Measurements from ENCODE around the gene C1orf52.
A peak's percentile ranks its signal among the peaks of the same experiment; 100 is the strongest.

The C1orf52 gene

DNA sequence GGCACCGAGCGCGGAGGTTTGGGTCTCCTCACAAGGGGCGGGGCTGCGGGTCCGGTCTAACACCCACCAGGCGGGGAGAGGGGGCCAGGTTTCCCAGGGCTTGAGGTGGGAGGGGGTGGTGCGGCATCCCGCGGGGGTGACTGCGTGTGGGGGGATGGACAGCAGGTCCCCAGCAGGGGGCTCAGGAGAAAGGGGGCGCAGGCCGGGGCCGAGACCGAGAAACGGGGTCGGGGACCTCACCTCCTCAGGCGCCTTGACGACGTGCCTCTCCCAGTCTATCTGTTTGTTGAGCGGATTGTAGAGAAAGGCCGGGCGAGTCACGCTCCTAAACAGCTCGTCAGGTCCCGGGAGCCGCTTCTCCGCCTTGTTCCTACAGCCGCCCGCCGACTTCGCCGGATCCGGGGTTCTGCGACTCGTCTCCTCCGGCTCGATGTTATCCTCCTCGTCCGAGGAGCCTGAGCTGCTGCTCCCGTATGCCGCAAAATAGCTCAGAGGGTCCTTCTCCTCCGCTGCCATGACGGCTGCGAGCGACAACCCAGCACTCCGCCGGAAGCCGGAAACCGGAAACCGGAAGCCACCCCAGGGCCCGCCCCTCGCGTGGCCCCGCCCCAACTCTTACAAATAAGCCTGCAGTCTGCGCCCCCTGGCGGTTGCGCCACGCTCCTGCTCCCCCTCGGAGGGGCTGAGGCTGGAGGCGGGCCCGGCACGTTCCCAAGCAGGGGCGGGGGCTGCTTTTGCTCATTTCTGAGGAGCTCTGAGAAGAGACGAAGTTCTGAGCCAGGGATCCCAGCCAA, at the start of gene C1orf52:
Gene C1orf52 (minus strand): TSS at position 545 of the 794 bp plus-strand sequence. CDS start 29 bp downstream, at position 516.
- DNase-seq = peak; percentile 95 to 99

DNA sequence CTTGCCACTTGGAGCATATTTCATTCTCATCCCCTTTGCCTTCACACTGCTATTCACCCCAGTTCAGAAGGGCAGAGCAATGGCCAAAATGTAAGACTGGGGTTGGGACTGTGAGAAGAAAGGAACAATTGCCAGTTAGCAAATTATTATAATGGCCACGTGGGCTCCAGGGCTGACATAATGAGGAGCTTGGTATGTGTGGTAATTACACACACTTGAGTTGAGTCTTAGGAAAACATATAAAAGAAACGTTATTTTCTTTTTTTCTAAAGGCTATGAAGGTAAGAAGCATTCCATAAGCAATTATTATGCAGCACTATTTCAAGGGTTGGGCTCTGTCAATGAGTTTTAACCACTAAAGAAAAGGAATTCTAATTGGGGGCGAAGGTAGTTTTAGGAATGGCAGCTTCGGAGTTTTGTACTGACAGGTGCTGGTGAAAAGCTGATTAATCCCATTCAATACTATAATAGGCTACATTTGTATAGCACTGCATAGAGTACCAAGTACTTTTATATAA, 49.4 kb upstream of the C1orf52 start:
- no peak for DNase-seq

DNA sequence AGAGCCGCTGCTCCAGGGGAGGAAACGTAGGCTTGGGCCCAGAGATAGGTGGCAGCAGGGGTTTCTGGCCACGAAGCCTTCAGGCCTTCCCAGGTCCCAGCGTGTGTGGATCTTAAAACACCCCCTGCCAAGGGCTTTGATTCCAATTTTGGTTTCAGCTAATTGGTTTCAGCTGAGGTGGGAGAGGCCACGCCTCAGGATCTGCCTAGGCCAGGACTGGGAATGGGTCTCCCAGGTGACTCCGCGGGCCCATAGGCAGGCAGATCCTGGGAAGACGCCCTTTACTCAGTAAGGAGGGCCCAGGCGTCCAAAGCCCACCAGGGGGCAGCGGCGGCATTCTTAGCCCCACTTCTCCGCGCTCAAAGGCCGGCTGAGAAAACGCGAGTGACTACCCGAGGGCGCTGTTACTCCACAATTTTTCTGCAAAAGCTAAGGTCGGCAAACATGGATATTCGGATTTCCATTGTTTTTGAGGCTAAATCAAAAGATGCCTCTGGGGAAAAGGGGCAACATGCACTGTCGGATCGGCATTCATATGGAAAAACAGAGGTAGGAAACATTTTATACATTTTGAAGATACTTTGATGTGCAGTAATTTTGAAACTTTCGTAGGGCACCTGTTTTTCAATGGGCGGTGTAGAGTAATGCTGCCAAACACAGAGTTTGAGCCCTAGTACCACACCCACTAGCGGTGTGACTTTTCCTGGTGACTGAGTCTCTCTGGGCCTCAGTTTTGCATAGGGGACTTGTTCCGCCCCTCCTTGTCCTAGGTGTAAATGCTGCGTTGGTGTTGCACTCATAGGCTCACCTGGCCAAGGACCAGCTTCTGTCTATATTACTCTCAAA, 48.7 kb upstream of the C1orf52 start:
- DNase-seq = peak; percentile 42 to 63

DNA sequence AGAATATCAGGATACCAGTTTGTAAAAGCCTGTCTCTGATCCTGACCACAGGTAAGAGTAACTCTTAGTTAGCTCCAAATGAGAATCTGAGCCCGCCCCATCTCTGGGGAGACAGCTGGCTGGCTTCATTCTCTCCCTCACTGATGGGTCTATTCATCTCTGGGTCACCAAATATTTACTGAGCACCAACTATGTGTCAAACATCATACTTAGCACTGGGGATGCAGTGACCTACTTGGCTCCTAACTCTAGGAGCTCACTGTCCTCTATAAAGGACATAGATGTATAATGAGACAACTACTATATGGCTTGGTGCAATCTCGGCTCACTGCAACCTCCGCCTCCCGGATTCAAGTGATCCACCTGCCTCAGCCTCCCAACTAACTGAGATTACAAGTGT, 46.8 kb upstream of the C1orf52 start:
- no peak for DNase-seq

DNA sequence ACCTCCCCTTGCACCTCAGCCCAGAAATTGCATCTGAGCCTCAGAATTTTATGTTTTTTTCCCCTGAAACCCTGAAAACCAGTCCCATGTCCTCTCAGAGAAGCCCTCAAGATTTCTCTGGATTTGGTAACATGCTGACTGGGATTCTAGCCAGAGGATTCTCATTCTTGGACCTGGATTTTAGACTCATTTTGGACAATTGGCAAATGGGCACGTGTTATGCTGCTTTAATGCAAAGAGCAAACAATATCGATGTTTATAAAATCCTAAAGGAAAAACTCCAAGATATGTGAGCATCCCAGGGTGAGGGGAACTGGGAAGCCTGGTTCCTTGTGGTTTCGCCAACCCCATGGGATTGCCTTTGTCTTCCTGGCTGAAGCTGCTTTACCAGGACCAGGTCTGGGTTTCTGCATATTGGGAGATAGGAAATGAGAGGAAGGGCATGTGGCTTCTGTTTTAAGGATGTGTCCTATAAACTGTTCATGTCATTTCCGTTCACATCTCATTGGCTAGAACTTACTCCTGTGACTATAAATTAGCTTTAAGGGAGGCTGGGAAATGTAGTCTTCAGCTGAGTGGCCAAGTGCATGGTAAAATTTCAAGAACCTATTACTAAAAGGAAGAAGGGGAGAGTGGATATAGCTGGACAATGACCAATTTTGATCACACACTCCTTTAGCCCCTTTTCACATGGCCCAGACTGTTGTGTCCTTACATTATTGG, 44.1 kb upstream of the C1orf52 start:
- DNase-seq = no peak

DNA sequence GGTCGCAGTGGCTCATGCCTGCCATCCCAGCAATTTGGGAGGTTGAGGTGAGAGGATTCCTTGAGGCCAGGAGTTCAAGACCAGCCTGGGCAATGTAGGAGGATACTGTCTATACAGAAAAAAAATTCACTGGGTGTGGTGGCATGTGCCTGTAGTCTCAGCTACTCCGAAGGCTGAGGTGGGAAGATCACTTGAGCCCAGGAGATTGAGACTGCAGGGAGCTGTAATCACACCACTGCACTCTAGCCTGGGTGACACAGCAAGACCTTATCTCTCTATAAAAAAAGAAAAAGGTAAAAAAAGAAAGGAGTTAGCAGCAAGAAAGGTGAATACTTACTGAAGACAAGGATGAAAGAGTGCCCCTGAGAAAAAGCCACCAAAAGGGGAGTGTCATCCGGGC, 40.7 kb upstream of the C1orf52 start:
- DNase-seq = no peak

DNA sequence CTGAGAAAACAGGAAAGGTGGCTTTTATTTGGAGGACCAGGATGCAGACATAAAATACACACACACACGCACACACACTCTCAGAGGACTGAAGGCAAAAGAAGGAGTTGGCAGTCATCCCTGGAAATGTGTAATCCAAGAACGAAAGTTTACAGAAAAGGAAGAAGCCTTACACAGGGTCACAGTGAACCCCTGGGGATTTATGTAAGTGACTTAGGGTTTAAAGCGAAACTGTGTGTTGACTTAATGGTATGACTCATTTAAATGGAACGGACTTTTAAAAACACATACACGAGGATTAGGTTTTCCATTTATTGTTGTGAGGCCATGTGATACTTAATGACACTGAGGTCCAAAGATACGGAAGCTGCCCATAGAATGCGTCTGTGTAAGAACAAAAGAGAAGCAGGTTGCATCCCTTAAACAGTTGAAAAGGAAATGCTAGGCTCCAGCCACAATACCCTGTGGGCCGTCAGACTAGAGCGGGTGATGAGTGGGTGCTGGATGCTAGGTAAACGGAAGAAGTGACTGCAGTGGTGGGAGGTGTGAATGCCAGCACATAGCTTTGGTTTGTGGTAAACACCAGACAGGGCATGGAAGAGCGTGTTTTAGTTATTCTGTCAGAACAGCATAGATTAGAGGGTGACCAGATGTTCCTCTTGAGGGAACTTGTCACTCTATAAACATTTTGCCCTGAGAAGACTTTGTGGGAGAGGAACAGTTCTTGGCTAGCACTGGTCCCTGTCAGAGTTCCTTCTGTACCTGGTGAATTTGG, 38.6 kb upstream of the C1orf52 start:
- DNase-seq = peak; percentile 44 to 81

DNA sequence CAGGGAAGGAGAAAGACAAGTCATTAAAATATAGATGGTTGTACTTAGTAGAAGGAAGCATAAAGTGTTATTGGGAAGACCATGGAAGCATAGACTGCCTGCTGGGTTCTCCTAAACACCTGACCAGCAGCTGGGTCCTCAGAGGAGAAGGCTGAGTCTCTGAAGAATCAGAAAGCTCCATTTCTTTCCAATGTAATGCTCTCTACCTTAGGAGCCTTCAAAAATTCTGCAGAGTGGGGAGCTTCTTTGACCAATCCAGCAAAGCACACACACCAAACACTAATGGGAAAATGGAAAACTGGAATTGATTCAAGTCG, 38.0 kb upstream of the C1orf52 start:
- no peak for DNase-seq

DNA sequence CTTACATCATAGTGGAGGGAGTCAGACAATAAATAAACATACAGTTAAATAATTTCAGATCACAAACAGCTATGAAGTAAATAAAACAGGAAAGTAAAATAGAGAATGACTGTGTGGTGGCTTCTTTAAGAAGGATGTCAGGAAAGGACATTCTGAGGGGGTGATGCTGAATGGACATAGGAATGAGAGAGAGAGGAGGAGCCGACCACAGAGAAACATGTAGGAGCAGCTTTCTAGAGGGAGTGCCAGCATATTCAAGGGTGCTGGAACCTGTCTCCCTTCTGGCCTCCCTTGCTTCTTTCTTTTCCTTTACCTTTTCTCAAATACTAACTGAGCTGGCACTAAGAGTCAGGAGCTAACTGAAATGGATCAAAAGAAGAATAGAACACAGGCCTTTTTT, 37.5 kb upstream of the C1orf52 start:
- no peak for DNase-seq

DNA sequence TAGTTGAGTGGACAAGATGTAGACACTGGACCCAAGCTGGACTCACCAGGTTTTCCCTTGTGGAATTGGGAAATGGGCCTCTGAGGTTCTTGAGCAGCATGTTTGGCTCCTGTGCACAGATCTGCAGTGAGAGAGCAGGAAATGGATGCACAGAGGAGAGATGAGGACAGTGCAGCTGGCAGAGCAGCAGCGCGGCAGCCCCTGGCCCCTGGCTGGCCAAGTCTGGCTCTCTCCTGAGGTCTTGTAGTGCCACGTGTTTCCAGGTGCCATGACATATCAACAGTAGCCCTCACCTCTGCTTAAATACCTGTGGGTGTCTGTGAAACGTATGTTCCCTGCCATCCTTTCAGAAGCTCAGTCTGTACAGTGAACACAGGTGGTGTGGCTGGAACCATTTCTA, 36.2 kb upstream of the C1orf52 start:
- DNase-seq = no peak

DNA sequence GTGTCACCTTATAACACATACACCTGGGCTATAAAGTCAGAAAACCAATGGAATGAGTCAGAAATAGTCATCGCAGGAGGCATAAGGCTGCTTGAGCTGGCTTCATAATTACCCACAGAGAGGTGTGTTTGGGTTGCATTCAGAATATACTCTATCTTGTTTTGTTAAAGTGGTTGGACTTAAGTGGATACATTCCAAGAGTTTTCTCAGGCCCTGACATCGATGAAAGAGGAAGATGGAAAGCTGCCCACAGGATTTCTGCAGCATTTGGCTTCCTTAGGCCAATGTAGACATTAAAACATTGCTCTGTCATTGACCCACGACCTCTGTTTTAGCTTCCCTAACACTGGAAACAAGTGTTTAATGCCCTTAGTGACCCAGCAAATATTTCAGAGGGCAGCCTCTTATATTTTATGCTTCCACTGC, 35.6 kb upstream of the C1orf52 start:
- DNase-seq = no peak

DNA sequence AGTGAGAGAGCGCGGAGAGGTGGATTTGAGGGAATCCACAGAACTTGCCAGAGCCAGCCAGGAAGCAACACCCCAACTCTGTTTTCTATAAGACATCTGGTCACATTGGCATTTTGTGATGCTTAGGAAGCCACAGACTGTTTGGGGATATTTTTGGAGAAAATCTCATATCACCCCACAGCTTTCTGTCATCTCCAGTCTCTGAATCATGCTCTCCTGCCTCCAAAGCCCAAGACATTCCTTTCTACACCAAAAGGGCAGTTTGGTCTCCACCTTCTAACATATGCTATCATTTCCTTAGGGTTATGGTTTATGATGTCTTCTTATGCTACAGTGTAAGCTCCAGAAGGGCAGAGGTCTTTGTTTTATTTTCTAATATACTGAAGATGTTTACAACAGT, 31.4 kb upstream of the C1orf52 start:
- no peak for DNase-seq

DNA sequence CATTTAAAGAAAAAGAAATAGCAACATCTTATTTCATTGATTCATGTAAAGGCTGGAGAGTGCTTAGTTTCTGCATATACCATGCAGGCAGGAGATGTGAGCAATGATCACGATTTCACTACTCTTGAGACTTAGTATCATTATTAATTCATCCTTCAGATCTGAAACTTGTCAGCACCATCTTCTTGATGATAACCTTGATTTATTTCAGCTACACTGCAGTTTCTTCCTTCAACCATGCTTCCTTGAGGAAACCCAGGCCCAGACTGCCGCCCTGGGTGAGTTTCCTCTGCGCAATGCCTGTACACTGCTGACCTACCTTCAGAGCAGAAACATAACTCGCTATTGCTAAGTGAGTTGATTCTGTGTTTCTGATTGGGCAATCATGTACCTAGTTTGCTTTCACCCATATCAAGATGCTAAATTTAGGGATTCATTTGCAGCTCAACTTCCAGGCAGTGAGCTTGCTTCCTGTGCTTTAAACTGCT, 30.4 kb upstream of the C1orf52 start:
- no peak for DNase-seq

DNA sequence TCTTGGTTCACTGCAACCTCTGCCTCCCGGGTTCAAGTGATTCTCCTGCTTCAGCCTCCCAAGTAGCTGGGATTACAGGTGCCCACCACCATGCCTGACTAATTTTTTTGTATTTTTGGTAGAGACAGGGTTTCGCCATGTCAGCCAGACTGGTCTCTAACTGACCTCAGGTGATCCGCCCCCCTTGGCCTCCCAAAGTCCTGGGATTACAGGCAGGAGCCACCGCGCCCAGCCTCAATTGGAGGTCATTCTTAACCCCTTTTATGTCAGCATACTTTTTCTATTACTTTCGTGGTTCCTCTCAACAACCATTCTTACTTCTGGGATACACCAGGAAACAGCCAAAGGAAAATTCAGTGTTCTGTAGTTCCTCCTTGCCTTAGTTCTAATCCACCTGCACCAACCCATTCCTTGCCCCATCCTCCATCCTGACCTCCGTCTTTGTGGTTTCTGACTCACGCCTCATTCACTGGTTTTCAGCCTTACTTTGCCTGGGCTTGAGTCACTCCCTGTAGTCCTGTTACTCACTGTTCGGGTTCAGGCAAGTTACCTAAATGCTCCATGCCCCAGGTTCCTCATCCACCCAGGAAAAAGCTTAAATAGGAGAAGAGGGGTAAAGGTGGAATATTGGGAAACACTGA, 29.9 kb upstream of the C1orf52 start:
- no peak for DNase-seq

DNA sequence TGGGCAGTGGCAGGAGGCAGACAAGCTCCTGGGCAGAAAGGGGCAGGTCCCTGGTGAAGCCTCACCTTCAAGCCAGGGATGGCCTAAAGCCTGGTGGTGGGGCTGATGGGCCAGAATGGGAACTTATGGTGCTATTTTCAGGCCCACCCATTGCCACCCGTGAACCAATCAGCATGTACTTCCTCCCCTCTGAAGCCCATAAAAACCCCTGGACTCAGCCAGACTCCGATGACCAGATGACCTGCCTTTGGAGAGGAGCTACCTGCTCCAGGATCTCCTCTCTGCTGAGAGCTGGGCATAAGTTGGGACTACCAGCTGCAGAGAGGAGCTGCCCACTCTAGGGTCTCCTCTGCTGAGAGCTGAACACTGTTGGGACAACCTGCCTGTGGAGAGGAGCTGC, 24.7 kb upstream of the C1orf52 start:
- DNase-seq = no peak

DNA sequence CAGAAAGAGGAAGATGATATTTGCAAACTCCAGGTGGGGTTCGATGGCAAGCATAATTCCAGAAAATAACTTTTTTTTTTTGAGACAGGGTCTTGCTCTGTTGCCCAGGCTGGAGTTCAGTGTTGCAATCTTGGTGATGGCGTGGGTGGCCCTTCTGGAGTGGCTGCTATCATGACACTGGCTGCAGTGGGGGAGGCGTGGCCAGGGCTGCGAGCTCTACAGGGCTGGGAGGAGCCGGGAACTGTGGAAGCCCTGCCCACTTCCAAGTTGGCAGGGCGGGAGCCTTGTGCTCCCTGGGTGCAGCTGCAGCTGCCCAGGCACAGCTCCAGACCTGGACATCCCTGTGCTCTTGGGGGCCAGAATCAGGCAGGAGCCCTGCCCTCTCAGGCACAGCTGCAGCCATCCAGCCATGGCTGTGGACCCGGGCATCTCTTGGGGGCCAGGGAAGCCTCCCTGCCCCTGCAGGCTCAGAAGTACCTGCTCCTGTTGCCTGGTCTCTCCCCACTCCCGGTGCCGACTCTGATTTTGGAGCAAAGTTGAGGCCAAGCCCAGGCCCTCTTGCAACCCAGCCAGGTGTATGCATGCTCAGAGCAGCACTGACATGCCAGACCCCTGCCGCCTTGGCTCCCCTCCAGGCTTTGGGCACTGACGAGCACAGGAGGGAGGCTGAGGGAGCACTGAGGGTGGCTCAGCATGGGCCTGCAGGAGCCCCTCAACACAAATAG, 24.2 kb upstream of the C1orf52 start:
- no peak for DNase-seq

DNA sequence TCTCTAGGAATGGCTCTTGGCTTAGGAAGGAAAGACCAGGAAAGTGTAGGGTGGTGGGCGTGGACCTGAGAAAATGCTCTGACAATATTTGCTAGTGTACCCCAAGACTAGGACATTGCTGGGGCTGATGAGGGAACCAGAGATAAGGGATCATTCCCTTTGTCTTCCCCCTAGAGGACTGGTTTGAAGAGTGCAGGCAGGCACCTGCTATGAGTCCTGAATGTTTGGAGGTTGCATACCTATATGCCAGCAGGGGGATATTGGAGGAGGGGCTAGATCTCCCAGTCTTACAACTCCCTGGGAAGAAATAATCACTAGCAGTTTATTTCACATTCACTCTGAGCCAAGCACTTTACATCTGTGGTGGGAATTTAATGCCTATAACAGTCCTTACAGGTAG, 23.0 kb upstream of the C1orf52 start:
- no peak for DNase-seq

DNA sequence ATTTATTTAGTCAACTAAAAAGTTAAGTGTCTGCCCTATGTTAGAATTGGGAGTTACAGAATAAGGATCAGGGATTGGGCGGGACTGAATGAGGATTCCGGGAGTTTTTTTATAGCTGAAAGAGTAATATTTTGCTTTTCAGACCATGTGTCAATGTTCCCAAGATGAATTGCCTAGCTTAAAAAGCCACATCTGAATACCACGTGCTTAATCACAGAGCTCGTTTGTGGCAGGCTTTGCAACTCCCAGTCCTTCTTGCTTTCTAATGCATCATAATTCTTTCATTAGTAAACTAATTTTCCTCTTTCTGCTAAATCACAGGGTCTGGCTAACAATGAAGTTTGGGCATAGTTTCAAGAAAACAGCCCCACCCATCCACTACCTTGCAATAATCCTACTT, 21.2 kb upstream of the C1orf52 start:
- DNase-seq = no peak

DNA sequence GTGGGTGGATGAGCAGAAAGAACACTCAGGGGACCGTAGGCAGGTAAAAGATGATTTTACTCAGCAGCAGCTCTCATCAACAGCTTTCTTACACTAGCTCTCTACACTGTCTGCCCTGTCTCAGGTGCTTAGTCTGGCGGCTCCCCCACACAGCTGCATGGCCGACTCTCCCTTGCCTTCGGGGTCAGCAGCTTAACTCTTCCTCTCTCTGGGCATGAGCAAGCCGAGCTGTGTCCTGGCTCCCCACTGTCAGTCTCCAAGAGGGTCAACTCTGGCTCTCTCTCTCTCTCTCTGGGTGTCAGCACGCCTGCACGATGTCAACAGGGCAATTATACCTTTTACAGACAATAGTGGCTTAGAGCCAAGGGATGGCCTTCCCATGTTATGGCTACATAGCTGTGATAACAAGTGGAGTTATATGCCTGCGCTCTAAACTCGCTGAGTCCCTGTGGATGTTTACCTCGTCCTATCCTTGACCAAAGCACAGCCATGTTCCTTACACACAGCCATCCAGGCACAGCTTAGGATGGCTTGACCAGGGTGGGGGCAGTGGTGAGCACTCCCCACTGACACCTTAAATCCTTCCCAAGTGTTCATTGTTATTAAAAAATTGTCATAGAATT, 20.1 kb upstream of the C1orf52 start:
- no peak for DNase-seq

DNA sequence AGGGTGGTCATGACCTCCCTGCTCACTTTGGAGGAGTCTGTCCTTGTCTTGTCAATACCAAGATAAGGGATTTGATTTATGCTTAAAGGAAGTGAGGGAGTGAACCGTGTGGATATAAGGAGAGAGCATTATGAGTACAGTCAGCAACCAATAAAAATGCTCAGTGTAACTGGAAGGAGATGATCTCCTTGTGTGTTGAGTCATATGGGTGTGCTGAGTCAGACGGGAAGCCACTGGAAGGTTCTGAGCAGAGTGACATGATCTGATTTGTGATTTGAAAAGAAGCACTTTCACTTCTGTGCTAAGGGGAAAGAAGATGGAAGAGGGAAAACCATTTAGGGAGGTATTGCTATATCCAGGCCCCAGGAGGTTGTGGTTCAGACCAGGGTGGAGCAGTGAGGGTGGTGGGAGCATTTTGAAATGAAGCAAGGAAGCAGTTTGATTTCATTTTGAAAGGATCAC, 19.4 kb upstream of the C1orf52 start:
- DNase-seq = peak; percentile 25 to 69

DNA sequence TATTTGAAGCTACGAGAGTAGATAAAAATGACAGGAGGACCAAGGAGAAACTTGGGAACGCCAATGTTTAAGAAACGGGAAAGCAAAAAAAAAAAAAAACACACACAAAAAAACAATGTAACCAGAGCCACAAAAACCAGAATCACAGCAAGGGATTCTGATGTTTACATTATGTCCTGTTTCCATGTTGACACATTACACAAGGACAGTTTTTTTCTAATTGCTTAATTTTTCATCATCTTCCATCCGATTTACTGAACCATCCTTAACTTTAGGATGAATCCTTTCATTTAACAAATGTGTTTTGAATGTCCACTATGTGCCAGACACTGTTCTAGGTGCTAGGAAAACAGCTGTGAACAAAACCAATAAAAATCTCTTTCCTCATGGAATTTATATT, 18.3 kb upstream of the C1orf52 start:
- no peak for DNase-seq
